K562 (cell line): ENCODE results near the gene KAZALD1. TPM values are rescaled to one million over a fixed set of nuclear protein-coding genes. Genes with fewer than 3 reads are reported as not detected.

ENCODE experiments used
- ARID1B ChIP-seq: fragments of 450-650 bp; IDR thresholded peaks from 2 replicates; pipeline ENCODE4 v1.6.1; 2016; ENCODE audit warnings: antibody characterized with exemption, mild to moderate bottlenecking, inconsistent platforms
- BRF1 ChIP-seq: IDR thresholded peaks from 3 replicates; pipeline ENCODE4 v1.6.1; 2011; ENCODE audit warnings: borderline replicate concordance, mild to moderate bottlenecking; ENCODE audit not compliant: insufficient read length; ENCODE audit errors: extremely low read depth
- CCNT2 ChIP-seq: IDR thresholded peaks from 2 replicates; pipeline ENCODE4 v1.6.1; 2011; ENCODE audit warnings: borderline replicate concordance, low read depth, mild to moderate bottlenecking, moderate library complexity, mixed read lengths, low read length; ENCODE audit not compliant: insufficient read length; ENCODE audit errors: extremely low read depth
- ESRRB ChIP-seq: fragments of 250-450 bp; sonication (Bioruptor Pico); IDR thresholded peaks from 2 replicates; pipeline ENCODE4 v1.5.0; 2020; ENCODE audit warnings: mild to moderate bottlenecking, moderate library complexity, borderline replicate concordance
- HES1 ChIP-seq: fragments of 450-650 bp; IDR thresholded peaks from 2 replicates; pipeline ENCODE4 v1.6.1; 2016; ENCODE audit warnings: low read depth, mild to moderate bottlenecking, moderate library complexity
- PTBP1 ChIP-seq: fragments of 200-400 bp; formaldehyde crosslinking; IDR thresholded peaks from 2 replicates; pipeline ENCODE4 v1.6.1; 2017; ENCODE audit warnings: low read depth, low read length
- PURB ChIP-seq: sonication (generic); formaldehyde crosslinking; IDR thresholded peaks from 2 replicates; pipeline ENCODE4 v1.9.0; 2021; ENCODE audit warnings: low read depth, mild to moderate bottlenecking, missing genetic modification reagents
- SMAD1 ChIP-seq: fragments of 150-350 bp; IDR thresholded peaks from 2 replicates; pipeline ENCODE4 v1.6.1; 2014; ENCODE audit warnings: low read length, low read depth; ENCODE audit not compliant: partially characterized antibody
- SREBF2 ChIP-seq: sonication (generic); formaldehyde crosslinking; IDR thresholded peaks from 2 replicates; pipeline ENCODE4 v1.4.0; 2020; ENCODE audit warnings: mild to moderate bottlenecking, missing genetic modification reagents
- ZNF239 ChIP-seq: fragments of 250-450 bp; sonication (Bioruptor Pico); IDR thresholded peaks from 2 replicates; pipeline ENCODE4 v1.4.0; 2020; ENCODE audit warnings: mild to moderate bottlenecking
- ZNF407 ChIP-seq: fragments of 450-650 bp; IDR thresholded peaks from 2 replicates; pipeline ENCODE4 v1.6.1; 2016; ENCODE audit warnings: low read depth
- polyA plus RNA-seq, 8 experiments: library from polyadenylated mRNA; depleted of rRNA in 4 of 8; stranded (reverse) in 5 of 8; unstranded in 3 of 8; fragments of >200 nt; fragmentation: Nextera tagmentation in 2 of 8; fragmentation: Illumina TruSeq in 1 of 8; extraction: Ambion mirVana in 2 of 8; extraction: Trizol in 1 of 8; gene quantifications; 2 replicates each; pipeline versions ENCODE4 v1.2.1 to v1.2.3, GENCODE V29; 2011 to 2014; ENCODE audit warnings: inconsistent platforms in 1 of 8, missing spikeins in 1 of 8
- total RNA-seq, 7 experiments: library from RNA; depleted of rRNA in 6 of 7; stranded (reverse); fragments of >200 nt in 6 of 7; fragmentation: Illumina TruSeq in 2 of 7; extraction: Trizol in 2 of 7; gene quantifications; 2 replicates each; pipeline versions ENCODE4 v1.2.1 to v1.2.3, GENCODE V29; 2011 to 2021; ENCODE audit warnings: low replicate concordance in 1 of 7

KAZALD1 gene
- total and polyA plus RNA-seq, 9 of the 15 experiments (the other 6 are each of a cell fraction or from before 2014, with no cell fraction given) = 0.15 to 10.0 (median 4.9) TPM

- TF ChIP-seq ESRRB (no peak), ZNF239 (no peak), CCNT2 (no peak), ZNF407 (no peak), PURB (CRISPR knock-in tag) (no peak), ARID1B (no peak), PTBP1 (no peak), SREBF2 (CRISPR knock-in tag) (no peak), BRF1 (no peak), SMAD1 (no peak), HES1 (no peak)
These were observed 6.9 kb upstream of the KAZALD1 start (continued) for GRCh38 chr10:101054876-101055275.
